ENCODE results near the gene CYP2R1.
"Not testable (repeated sequence)": the region's sequence is repeated elsewhere in the genome, so short reads cannot be mapped to it uniquely, and the experiment has no call there.

The CYP2R1 gene

GRCh38 chr11:14873632-14874031 lies 18.4 kb downstream of the CYP2R1 start:
- Histone ChIP-seq H3K9ac (ENCODE audit: low read length in 5 of 5) (no peak overlapping the region), H3K27me3 (ENCODE audit: control insufficient read depth in 5 of 5, insufficient read depth in 4 of 5, low read length in 5 of 5) (no peaks in the 10 kb centered on the region), H3K4me3 (ENCODE audit: low read depth in 1 of 5, low read length in 5 of 5) (no peak overlapping the region), H3K4me1 (ENCODE audit: control insufficient read depth in 5 of 5, insufficient read depth in 5 of 5, low read length in 5 of 5) (no peaks in the 10 kb centered on the region), H3K36me3 (ENCODE audit: control insufficient read depth in 5 of 5, insufficient read depth in 5 of 5, low read length in 5 of 5) (peaks cover 7 to 68% (median 29%) of the 10 kb centered on the region in 5 donors), H3K9me3 (ENCODE audit: control insufficient read depth in 5 of 5, low read length in 5 of 5) (no peaks in the 10 kb centered on the region), H3K27ac (ENCODE audit: low read depth, low read length) (no peak overlapping the region)

- Histone ChIP-seq H3K27ac (ENCODE audit: low read depth, low read length) (no peak overlapping the region), H3K27me3 (ENCODE audit: control insufficient read depth in 5 of 5, insufficient read depth in 4 of 5, low read length in 5 of 5) (no peaks in the 10 kb centered on the region), H3K9ac (ENCODE audit: low read length in 5 of 5) (no peak overlapping the region), H3K4me1 (ENCODE audit: control insufficient read depth in 5 of 5, insufficient read depth in 5 of 5, low read length in 5 of 5) (no peaks in the 10 kb centered on the region), H3K4me3 (ENCODE audit: low read depth in 1 of 5, low read length in 5 of 5) (no peak overlapping the region), H3K9me3 (ENCODE audit: control insufficient read depth in 5 of 5, low read length in 5 of 5) (no peaks in the 10 kb centered on the region), H3K36me3 (ENCODE audit: control insufficient read depth in 5 of 5, insufficient read depth in 5 of 5, low read length in 5 of 5) (peaks cover 5 to 61% (median 29%) of the 10 kb centered on the region in 5 donors)
Observed at GRCh38 chr11:14872032-14872431, 20.0 kb downstream of the CYP2R1 start.

- H3K4me3 ChIP-seq (ENCODE audit: low read depth in 1 of 5, low read length in 5 of 5); H3K27ac ChIP-seq (ENCODE audit: low read depth, low read length); H3K27me3 ChIP-seq (ENCODE audit: control insufficient read depth in 5 of 5, insufficient read depth in 4 of 5, low read length in 5 of 5); H3K9ac ChIP-seq (ENCODE audit: low read length in 5 of 5); H3K9me3 ChIP-seq (ENCODE audit: control insufficient read depth in 5 of 5, low read length in 5 of 5); H3K4me1 ChIP-seq (ENCODE audit: control insufficient read depth in 5 of 5, insufficient read depth in 5 of 5, low read length in 5 of 5): not testable (repeated sequence)
- H3K36me3 ChIP-seq (ENCODE audit: control insufficient read depth in 5 of 5, insufficient read depth in 5 of 5, low read length in 5 of 5), result peaks cover 5 to 40% (median 28%) of the 10 kb centered on the region in 5 donors
Observed at GRCh38 chr11:14863775-14864174, 28.3 kb downstream of the CYP2R1 start.

- H3K4me3 ChIP-seq (ENCODE audit: low read depth in 1 of 5, low read length in 5 of 5), result no peak overlapping the region
- no peak overlapping the region for H3K9ac ChIP-seq (ENCODE audit: low read length in 5 of 5)
- H3K27ac ChIP-seq (ENCODE audit: low read depth, low read length), result no peak overlapping the region
- no peaks in the 10 kb centered on the region for H3K4me1 ChIP-seq (ENCODE audit: control insufficient read depth in 5 of 5, insufficient read depth in 5 of 5, low read length in 5 of 5)
- no peaks in the 10 kb centered on the region for H3K27me3 ChIP-seq (ENCODE audit: control insufficient read depth in 5 of 5, insufficient read depth in 4 of 5, low read length in 5 of 5)
- no peaks in the 10 kb centered on the region for H3K9me3 ChIP-seq (ENCODE audit: control insufficient read depth in 5 of 5, low read length in 5 of 5)
- peaks cover 0 to 33% (median 19%) of the 10 kb centered on the region in 5 donors for H3K36me3 ChIP-seq (ENCODE audit: control insufficient read depth in 5 of 5, insufficient read depth in 5 of 5, low read length in 5 of 5)
Observed at GRCh38 chr11:14861680-14862079, 30.4 kb downstream of the CYP2R1 start.

GRCh38 chr11:14860511-14860910 lies 31.5 kb downstream of the CYP2R1 start:
- Histone ChIP-seq H3K4me1 (ENCODE audit: control insufficient read depth in 5 of 5, insufficient read depth in 5 of 5, low read length in 5 of 5) (no peaks in the 10 kb centered on the region), H3K9ac (ENCODE audit: low read length in 5 of 5) (no peak overlapping the region), H3K27me3 (ENCODE audit: control insufficient read depth in 5 of 5, insufficient read depth in 4 of 5, low read length in 5 of 5) (no peaks in the 10 kb centered on the region)

GRCh38 chr11:14858404-14858803 lies 33.6 kb downstream of the CYP2R1 start:
- Histone ChIP-seq H3K9ac (ENCODE audit: low read length in 5 of 5) (no peak overlapping the region), H3K9me3 (ENCODE audit: control insufficient read depth in 5 of 5, low read length in 5 of 5) (no peaks in the 10 kb centered on the region), H3K36me3 (ENCODE audit: control insufficient read depth in 5 of 5, insufficient read depth in 5 of 5, low read length in 5 of 5) (peaks cover 0 to 28% (median 16%) of the 10 kb centered on the region in 5 donors), H3K27me3 (ENCODE audit: control insufficient read depth in 5 of 5, insufficient read depth in 4 of 5, low read length in 5 of 5) (no peaks in the 10 kb centered on the region), H3K4me1 (ENCODE audit: control insufficient read depth in 5 of 5, insufficient read depth in 5 of 5, low read length in 5 of 5) (no peaks in the 10 kb centered on the region), H3K27ac (ENCODE audit: low read depth, low read length) (no peak overlapping the region), H3K4me3 (ENCODE audit: low read depth in 1 of 5, low read length in 5 of 5) (no peak overlapping the region)

More at GRCh38 chr11:14860511-14860910, 31.5 kb downstream of the CYP2R1 start:
- no peak overlapping the region for H3K4me3 ChIP-seq (ENCODE audit: low read depth in 1 of 5, low read length in 5 of 5)
- H3K9me3 ChIP-seq (ENCODE audit: control insufficient read depth in 5 of 5, low read length in 5 of 5), result no peaks in the 10 kb centered on the region
- H3K27ac ChIP-seq (ENCODE audit: low read depth, low read length), result no peak overlapping the region
- peaks cover 0 to 28% (median 19%) of the 10 kb centered on the region in 5 donors for H3K36me3 ChIP-seq (ENCODE audit: control insufficient read depth in 5 of 5, insufficient read depth in 5 of 5, low read length in 5 of 5)

GRCh38 chr11:14857621-14858020 lies 34.4 kb downstream of the CYP2R1 start:
- Histone ChIP-seq H3K4me1 (ENCODE audit: control insufficient read depth in 5 of 5, insufficient read depth in 5 of 5, low read length in 5 of 5) (no peaks in the 10 kb centered on the region), H3K27ac (ENCODE audit: low read depth, low read length) (no peak overlapping the region), H3K9ac (ENCODE audit: low read length in 5 of 5) (no peak overlapping the region), H3K4me3 (ENCODE audit: low read depth in 1 of 5, low read length in 5 of 5) (no peak overlapping the region), H3K9me3 (ENCODE audit: control insufficient read depth in 5 of 5, low read length in 5 of 5) (no peaks in the 10 kb centered on the region), H3K27me3 (ENCODE audit: control insufficient read depth in 5 of 5, insufficient read depth in 4 of 5, low read length in 5 of 5) (no peaks in the 10 kb centered on the region), H3K36me3 (ENCODE audit: control insufficient read depth in 5 of 5, insufficient read depth in 5 of 5, low read length in 5 of 5) (peaks cover 0 to 29% (median 14%) of the 10 kb centered on the region in 5 donors)

GRCh38 chr11:14855890-14856289 lies 36.1 kb downstream of the CYP2R1 start:
- Histone ChIP-seq H3K4me1 (ENCODE audit: control insufficient read depth in 5 of 5, insufficient read depth in 5 of 5, low read length in 5 of 5) (no peaks in the 10 kb centered on the region), H3K9ac (ENCODE audit: low read length in 5 of 5) (no peak overlapping the region), H3K9me3 (ENCODE audit: control insufficient read depth in 5 of 5, low read length in 5 of 5) (no peaks in the 10 kb centered on the region), H3K27me3 (ENCODE audit: control insufficient read depth in 5 of 5, insufficient read depth in 4 of 5, low read length in 5 of 5) (no peaks in the 10 kb centered on the region), H3K27ac (ENCODE audit: low read depth, low read length) (no peak overlapping the region), H3K4me3 (ENCODE audit: low read depth in 1 of 5, low read length in 5 of 5) (no peak overlapping the region), H3K36me3 (ENCODE audit: control insufficient read depth in 5 of 5, insufficient read depth in 5 of 5, low read length in 5 of 5) (peaks cover 0 to 24% (median 6%) of the 10 kb centered on the region in 5 donors)

GRCh38 chr11:14854057-14854456 lies 38.0 kb downstream of the CYP2R1 start:
- Histone ChIP-seq H3K27me3 (ENCODE audit: control insufficient read depth in 5 of 5, insufficient read depth in 4 of 5, low read length in 5 of 5) (no peaks in the 10 kb centered on the region), H3K9ac (ENCODE audit: low read length in 5 of 5) (no peak overlapping the region), H3K9me3 (ENCODE audit: control insufficient read depth in 5 of 5, low read length in 5 of 5) (no peaks in the 10 kb centered on the region), H3K27ac (ENCODE audit: low read depth, low read length) (no peak overlapping the region), H3K36me3 (ENCODE audit: control insufficient read depth in 5 of 5, insufficient read depth in 5 of 5, low read length in 5 of 5) (peaks cover 0 to 14% (median 3%) of the 10 kb centered on the region in 5 donors), H3K4me3 (ENCODE audit: low read depth in 1 of 5, low read length in 5 of 5) (no peak overlapping the region), H3K4me1 (ENCODE audit: control insufficient read depth in 5 of 5, insufficient read depth in 5 of 5, low read length in 5 of 5) (no peaks in the 10 kb centered on the region)

- Histone ChIP-seq H3K36me3 (ENCODE audit: control insufficient read depth in 5 of 5, insufficient read depth in 5 of 5, low read length in 5 of 5) (peaks cover 0 to 10% (median 3%) of the 10 kb centered on the region in 5 donors), H3K4me3 (ENCODE audit: low read depth in 1 of 5, low read length in 5 of 5) (no peak overlapping the region), H3K9ac (ENCODE audit: low read length in 5 of 5) (no peak overlapping the region), H3K27ac (ENCODE audit: low read depth, low read length) (no peak overlapping the region), H3K27me3 (ENCODE audit: control insufficient read depth in 5 of 5, insufficient read depth in 4 of 5, low read length in 5 of 5) (no peaks in the 10 kb centered on the region), H3K4me1 (ENCODE audit: control insufficient read depth in 5 of 5, insufficient read depth in 5 of 5, low read length in 5 of 5) (no peaks in the 10 kb centered on the region), H3K9me3 (ENCODE audit: control insufficient read depth in 5 of 5, low read length in 5 of 5) (no peaks in the 10 kb centered on the region)
Observed at GRCh38 chr11:14852571-14853177, 39.4 kb downstream of the CYP2R1 start.
